Caco-2 (cell line): Measurements from ENCODE around the gene TBXA2R. TPM values are rescaled to one million over a fixed set of nuclear protein-coding genes. Genes with fewer than 3 reads are reported as not detected.

ENCODE experiments used
- BruUV-seq: library from RNA; stranded (reverse); fragments of 400-500 nt; replicated peaks from 2 replicates; lab custom pipeline; 2021; lab: Mats Ljungman, UMichigan
- CTCF ChIA-PET: fragments of 300-600 bp; sonication (Branson Sonifier 250); formaldehyde crosslinking; loops from one replicate; lab custom pipeline; 2022; ENCODE audit warnings: antibody characterized with exemption; lab: Charles Lee
- POLR2A ChIA-PET: fragments of 300-600 bp; sonication (Branson Sonifier 250); formaldehyde crosslinking; loops from one replicate; lab custom pipeline; 2022; ENCODE audit warnings: antibody characterized with exemption; lab: Charles Lee
- DNase-seq, 2 experiments: peaks; one replicate each; pipeline versions ENCODE4 v3.0.0 to v3.0.0-alpha.2; 2020 to 2022
- H3K27me3 ChIP-seq: replicated peaks from 2 replicates; pipeline ENCODE4 v1.6.0; 2011; ENCODE audit warnings: low read length; ENCODE audit not compliant: control insufficient read depth, insufficient read depth
- H3K36me3 ChIP-seq: 2 replicates; pipeline ENCODE4 v1.5.1; 2011; ENCODE audit warnings: low read length; ENCODE audit not compliant: control insufficient read depth, insufficient read depth
- H3K4me1 ChIP-seq: fragments of 250-450 bp; sonication (Bioruptor Pico); 2 replicates; pipeline ENCODE4 v1.5.1; 2020; ENCODE audit warnings: mild to moderate bottlenecking
- H3K4me3 ChIP-seq: 2 replicates; pipeline ENCODE4 v1.5.1; 2011; ENCODE audit warnings: low read depth, mild to moderate bottlenecking, control low read depth, low read length
- H3K9me3 ChIP-seq: fragments of 250-450 bp; sonication (Bioruptor Pico); 2 replicates; pipeline ENCODE4 v1.5.1; 2020; ENCODE audit warnings: mild to moderate bottlenecking, moderate library complexity
- H3K27ac Mint-ChIP-seq: one replicate; pipeline ENCODE4 v1.8.0; 2022; ENCODE audit warnings: mixed read lengths; ENCODE audit not compliant: unreplicated experiment
- H3K27me3 Mint-ChIP-seq: one replicate; pipeline ENCODE4 v1.8.0; 2022; ENCODE audit warnings: mixed read lengths; ENCODE audit not compliant: insufficient read depth, unreplicated experiment
- H3K36me3 Mint-ChIP-seq: one replicate; pipeline ENCODE4 v1.8.0; 2022; ENCODE audit warnings: mild to moderate bottlenecking, mixed read lengths; ENCODE audit not compliant: insufficient read depth, unreplicated experiment
- H3K4me1 Mint-ChIP-seq: one replicate; pipeline ENCODE4 v1.8.0; 2022; ENCODE audit warnings: low read depth, mixed read lengths; ENCODE audit not compliant: unreplicated experiment
- H3K4me3 Mint-ChIP-seq: one replicate; pipeline ENCODE4 v1.8.0; 2022; ENCODE audit warnings: mild to moderate bottlenecking, moderate library complexity, mixed read lengths; ENCODE audit not compliant: unreplicated experiment
- H3K9me3 Mint-ChIP-seq: one replicate; pipeline ENCODE4 v1.8.0; 2022; ENCODE audit warnings: mixed read lengths; ENCODE audit not compliant: unreplicated experiment
- CTCF ChIP-seq, 2 experiments: fragments of 200-600 bp in 1 of 2; IDR thresholded peaks; 1 replicate in 1 of 2; 2 replicates in 1 of 2; pipeline versions ENCODE4 v1.5.1 to v1.8.0; 2011 to 2022; ENCODE audit warnings: antibody characterized with exemption in 1 of 2, control low read depth in 1 of 2, inconsistent platforms in 1 of 2, low read depth in 1 of 2, low read length in 1 of 2, mild to moderate bottlenecking in 1 of 2, moderate library complexity in 1 of 2; ENCODE audit not compliant: insufficient read depth in 1 of 2, severe bottlenecking in 1 of 2, unreplicated experiment in 1 of 2
- intact Hi-C: fragments of 100-400 bp; cut with micrococcal nuclease; formaldehyde crosslinking; loops from one replicate; pipeline ENCODE4 v1.10.0; 2022; ENCODE audit not compliant: unreplicated experiment
- total RNA-seq: library from RNA; stranded (reverse); gene quantifications from 2 replicates; pipeline ENCODE4 v1.2.3, GENCODE V29; 2022

TBXA2R gene
- total RNA-seq, 1 experiment from 2014 or later, result 0.11 TPM

- no peak overlapping the region for H3K27ac Mint-ChIP-seq
- ChIA-PET CTCF (interaction anchor here (0.6 kb wide), 1 partner anchor 954 kb away, joined by 7 read pairs; no protein-coding TSS in a partner anchor), POLR2A (no interaction called here)
- intact Hi-C loops, result no loop called here
- Histone ChIP-seq H3K9me3 (no peaks in the 10 kb centered on the region), H3K27me3 (no peaks in the 10 kb centered on the region), H3K4me3 (no peak overlapping the region), H3K4me1 (no peaks in the 10 kb centered on the region), H3K36me3 (no peaks in the 10 kb centered on the region)
- no peaks in the 10 kb centered on the region for H3K9me3 Mint-ChIP-seq
- H3K4me3 Mint-ChIP-seq, result no peak overlapping the region
- H3K4me1 Mint-ChIP-seq, result no peaks in the 10 kb centered on the region
- DNase-seq, result no peak
- no peak for TF ChIP-seq CTCF (IDR thresholded peaks at IDR 0.05; ENCODE audit: insufficient read depth in 1 of 2, low read depth in 1 of 2, low read length in 1 of 2, severe bottlenecking in 1 of 2, unreplicated experiment in 1 of 2)
- no peaks in the 10 kb centered on the region for H3K27me3 Mint-ChIP-seq
- no peaks in the 10 kb centered on the region for H3K36me3 Mint-ChIP-seq
- no TSS peak for BruUV-seq
Measured at GRCh38 chr19:3615524-3616135, 9.0 kb upstream of the TBXA2R start.

GRCh38 chr19:3614858-3615505, 8.3 kb upstream of the TBXA2R start:
- POLR2A ChIA-PET, result no interaction called here
- TF ChIP-seq CTCF (IDR thresholded peaks at IDR 0.05; ENCODE audit: insufficient read depth in 1 of 2, low read depth in 1 of 2, low read length in 1 of 2, severe bottlenecking in 1 of 2, unreplicated experiment in 1 of 2), result no peak
- Mint-ChIP-seq H3K4me1 (no peaks in the 10 kb centered on the region), H3K27ac (no peak overlapping the region), H3K27me3 (no peaks in the 10 kb centered on the region), H3K4me3 (no peak overlapping the region), H3K36me3 (no peaks in the 10 kb centered on the region), H3K9me3 (no peaks in the 10 kb centered on the region)
- intact Hi-C loops, result no loop called here
- Histone ChIP-seq H3K4me3 (no peak overlapping the region), H3K9me3 (no peaks in the 10 kb centered on the region), H3K4me1 (no peaks in the 10 kb centered on the region), H3K27me3 (no peaks in the 10 kb centered on the region), H3K36me3 (no peaks in the 10 kb centered on the region)
- no peak for DNase-seq
- BruUV-seq, result no TSS peak
- CTCF ChIA-PET, result no interaction called here

- intact Hi-C loops, result no loop called here
- POLR2A ChIA-PET, result no interaction called here
- no peaks in the 10 kb centered on the region for H3K36me3 ChIP-seq
- Mint-ChIP-seq H3K4me1 (no peaks in the 10 kb centered on the region), H3K36me3 (no peaks in the 10 kb centered on the region), H3K4me3 (no peak overlapping the region), H3K27me3 (no peaks in the 10 kb centered on the region), H3K9me3 (no peaks in the 10 kb centered on the region), H3K27ac (no peak overlapping the region)
- no peak for DNase-seq
- H3K4me1 ChIP-seq, result no peaks in the 10 kb centered on the region
- no peak overlapping the region for H3K4me3 ChIP-seq
- BruUV-seq, result no TSS peak
- no peaks in the 10 kb centered on the region for H3K9me3 ChIP-seq
- TF ChIP-seq CTCF (IDR thresholded peaks at IDR 0.05; ENCODE audit: insufficient read depth in 1 of 2, low read depth in 1 of 2, low read length in 1 of 2, severe bottlenecking in 1 of 2, unreplicated experiment in 1 of 2), result no peak
- H3K27me3 ChIP-seq, result no peaks in the 10 kb centered on the region
- CTCF ChIA-PET, result no interaction called here
Measured at GRCh38 chr19:3613818-3614661, 7.4 kb upstream of the TBXA2R start.
